SK-N-DZ (cell line): ENCODE results near the gene IDUA.
"Not testable (repeated sequence)": the region's sequence is repeated elsewhere in the genome, so short reads cannot be mapped to it uniquely, and the experiment has no call there.

Experiments used
- DNase-seq: peaks from one replicate; pipeline ENCODE4 v3.0.0-alpha.2; 2015; ENCODE audit warnings: low spot score

The IDUA gene

GRCh38 chr4:987624-988513 is 1.0 kb downstream of the IDUA start:
- no peak for DNase-seq

GRCh38 chr4:988726-989721 is 2.2 kb downstream of the IDUA start:
- DNase-seq, result no peak

DNA sequence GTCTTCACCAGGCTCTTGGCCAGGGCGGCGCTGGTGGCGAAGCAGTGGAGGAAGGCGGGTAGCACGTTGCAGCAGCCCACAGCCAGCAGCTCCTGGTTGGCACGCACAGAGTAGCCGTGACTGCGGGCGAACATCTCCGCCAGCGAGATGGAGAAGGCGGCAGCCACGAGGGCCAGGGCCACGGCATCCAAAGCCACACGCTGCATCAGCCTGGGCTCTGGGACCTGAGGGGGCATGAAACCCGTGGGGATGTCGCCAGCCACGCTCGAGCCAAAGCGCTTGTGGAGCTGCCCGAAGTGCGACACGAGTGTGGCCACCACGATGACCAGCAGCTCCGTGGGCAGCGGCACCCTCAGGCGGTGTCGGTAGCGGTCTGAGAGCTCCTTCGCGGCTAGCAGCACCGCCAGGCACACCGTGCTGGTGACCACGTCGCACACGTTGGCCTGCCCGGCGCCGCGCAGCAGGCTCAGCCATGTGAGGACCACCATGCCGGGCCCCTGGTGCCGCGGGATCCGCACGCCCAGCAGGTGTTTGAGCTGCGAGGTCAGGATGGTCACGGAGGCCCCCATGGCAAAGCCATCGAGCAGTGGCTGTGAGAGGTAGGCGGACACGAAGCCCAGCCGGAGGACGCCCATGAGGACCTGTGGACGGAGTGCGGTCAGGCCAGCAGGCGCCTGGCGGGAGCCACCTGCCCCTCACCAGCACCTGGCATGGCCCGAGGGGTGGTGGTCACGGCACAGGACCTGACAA is 3.1 kb downstream of the IDUA start:
- DNase-seq, result no peak

- DNase-seq, result no peak
Measured at GRCh38 chr4:990746-991367, 4.0 kb downstream of the IDUA start.

DNA sequence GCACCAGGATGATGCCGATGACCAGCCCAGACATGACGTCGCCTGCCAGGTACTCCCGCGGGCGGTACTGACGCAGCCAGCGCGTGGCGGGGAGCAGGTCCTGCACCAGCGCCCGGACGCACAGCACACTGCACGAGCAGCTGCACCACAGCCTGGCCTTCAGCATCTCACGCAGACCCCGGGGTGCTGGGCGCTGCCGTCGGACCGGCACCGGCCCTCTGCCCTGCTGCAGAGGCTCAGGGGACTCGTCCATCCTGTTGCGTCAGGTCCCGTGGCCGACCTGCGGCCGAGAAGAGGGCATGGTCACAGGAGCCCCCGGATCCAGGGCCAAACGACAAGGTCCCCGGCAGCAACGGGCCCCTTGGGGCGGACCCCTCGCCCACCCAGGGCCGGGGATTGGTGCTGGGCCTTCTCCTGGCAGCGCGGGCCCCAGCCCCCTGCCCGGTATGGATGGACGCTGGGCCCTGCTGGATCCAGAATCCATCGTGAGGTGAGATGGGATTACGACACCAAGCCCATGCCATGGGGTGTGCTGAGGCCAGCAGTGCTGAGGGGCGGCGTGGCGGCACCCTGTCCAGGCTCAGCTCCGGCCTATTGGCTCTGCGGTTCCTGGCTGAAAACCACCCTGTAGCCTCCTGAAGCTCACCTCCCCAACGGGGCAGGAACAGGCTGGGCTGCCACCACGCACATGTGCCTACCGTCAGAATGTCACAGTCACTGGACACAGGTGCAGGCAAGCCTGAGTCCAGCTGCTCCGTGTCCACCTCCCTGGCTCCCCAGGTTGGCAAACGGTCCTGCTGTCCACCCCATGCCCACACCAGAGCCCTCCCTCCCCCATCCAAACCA is 4.8 kb downstream of the IDUA start:
- DNase-seq, result no peak

GRCh38 chr4:992297-993110 is 5.7 kb downstream of the IDUA start:
- DNase-seq, result no peak

DNA sequence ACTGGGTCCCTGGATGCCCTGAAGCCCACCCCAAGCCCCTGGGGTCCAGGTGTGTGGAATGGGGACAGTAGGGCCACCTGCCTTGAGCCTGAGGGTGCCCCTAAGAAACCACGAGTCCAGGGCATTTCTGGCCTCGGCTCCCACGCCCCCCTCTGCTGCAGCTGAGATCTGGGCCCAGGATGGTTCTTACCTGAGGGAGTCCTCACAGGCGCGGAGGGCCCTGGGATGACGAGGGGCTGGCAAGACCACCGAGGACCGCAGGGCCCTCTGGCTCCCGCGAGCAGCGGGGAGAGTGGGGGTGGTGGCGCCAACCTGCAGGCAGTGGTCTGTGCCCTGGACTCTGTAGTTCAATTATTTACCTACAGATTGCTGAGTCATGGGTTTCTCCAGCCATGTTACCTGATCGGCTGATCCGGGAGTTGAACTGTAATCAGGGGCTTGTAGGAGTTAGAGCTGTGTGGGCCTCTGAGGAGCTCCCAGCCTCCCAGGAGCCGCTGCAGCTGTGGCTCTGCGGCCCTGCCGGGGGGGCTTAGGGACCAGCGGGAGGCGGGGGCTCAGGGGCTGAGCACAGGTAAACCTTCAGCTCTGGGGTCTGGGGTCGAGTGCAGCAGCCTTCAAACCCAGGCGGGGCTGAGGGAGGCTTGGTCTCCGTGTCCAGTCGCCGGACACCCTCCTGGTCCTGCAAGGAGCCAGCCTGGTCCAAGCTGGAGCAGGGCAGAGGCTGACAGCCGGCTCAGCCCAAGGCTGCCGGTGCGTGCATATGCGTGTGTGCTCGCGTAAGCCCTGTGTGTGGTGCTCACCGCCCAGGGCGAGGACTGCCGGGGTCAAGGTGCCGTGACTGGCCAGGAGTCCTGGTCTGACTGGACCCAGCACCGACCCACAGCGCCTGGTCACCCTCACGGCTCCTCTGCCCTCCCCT is 6.5 kb downstream of the IDUA start, which contains the start of gene SLC26A1:
Gene SLC26A1 (minus strand): TSS at position 294 of the 919 bp plus-strand sequence. CDS start 1,701 bp downstream, outside the sequence.
- no peak for DNase-seq

DNA sequence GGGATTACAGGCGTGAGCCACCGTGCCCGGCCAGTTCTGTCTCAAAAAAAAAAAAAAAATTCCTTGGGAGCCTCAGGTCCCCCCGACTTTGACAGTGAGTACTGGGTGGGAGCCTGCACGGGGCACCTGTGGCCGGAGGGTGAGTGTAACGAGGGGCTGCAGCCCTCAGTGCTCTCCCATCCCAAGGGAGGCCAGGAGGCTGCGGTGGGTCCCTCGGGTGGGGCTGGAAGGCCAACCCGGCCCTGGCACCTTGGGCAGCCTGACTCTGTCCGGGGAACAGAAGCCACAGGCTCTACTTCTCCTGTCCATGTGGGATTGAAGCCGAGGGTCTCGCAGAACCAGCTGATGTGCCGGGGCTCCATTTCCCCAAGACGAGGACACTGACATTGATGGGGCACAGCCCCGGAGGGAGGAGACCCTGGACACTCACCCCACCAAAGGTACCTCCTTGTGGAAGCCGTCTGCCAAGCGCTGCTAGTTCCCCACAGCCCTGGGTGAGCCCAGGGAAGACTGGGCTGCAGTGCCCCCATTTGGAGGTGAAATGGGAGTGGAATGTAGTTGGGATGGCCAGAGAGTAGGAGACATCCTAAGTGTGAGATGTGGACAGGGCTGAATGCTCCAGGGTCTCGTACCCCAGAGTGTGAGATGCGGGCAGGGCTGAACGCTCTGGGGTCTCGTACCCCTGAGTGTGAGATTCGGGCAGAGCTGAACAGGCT is 8.6 kb downstream of the IDUA start:
- no peak for DNase-seq

DNA sequence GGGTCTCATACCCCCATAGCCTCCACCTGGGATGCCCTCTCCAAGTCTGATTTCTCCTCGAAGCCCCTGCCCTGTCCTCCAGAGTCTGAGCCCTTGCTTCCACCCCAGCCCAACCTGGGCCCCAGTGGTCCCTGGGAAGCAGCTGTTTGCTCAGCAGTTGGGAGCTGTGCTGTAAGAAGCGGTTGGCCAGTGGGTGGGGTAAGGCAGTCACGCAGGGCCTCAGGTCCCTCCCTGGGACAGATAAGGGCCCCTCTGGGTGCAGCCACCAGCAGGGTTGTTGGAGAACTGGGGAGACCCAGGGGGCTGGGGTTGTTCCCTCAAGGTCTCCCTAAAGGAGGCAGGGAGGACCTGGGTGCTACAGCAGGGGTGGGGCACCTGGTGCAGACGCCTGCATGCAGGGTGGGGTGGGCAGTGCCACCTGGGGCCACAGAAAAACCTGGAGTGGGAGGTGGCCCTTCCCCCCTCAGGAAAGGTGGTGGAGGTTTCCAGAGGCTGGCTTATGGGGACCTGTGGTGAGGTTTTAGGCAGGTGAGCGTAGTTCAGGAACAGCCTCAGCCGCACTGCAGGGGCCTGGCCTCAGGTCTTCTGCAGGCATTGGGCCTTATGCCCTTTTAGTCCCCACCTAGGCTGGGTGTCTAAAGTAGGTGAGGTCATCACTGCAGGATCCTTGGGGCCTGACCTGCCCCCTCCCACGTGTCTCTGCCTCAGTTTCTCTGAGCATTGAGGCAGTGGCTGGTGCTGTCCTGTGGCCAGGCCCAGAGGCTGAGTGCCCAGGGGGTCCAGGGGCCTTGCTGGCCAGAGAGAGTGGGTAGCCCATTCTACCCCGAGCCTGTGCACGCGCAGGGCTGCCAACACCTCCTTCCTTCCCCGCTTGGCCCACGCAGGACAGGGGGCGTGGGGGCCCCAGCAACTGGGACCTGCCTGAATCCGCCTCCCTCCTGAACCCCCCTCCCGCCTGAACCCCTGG is 9.5 kb downstream of the IDUA start:
- DNase-seq, result no peak

DNA sequence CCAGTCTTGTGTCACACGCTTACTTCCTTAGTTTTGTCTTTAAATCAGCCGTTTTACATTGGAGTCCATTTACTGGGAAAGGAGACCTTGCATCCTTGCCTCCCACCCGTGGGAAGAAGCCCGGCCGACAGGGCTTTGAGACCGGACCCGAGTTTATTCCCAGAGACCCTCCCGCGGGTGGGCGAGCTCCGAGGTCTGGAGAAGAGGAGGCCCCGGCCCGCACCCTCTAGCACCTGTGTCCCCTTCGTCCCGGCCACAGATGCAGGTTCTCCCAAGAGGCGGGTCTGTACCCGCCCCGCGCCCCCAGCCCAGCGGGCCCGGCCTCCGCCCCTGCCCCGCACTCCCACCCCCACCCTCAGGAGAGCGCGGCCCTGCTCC is 10.1 kb downstream of the IDUA start:
- DNase-seq, result no peak

- DNase-seq, result no peak
Measured at GRCh38 chr4:997375-998071, 10.7 kb downstream of the IDUA start.

DNA sequence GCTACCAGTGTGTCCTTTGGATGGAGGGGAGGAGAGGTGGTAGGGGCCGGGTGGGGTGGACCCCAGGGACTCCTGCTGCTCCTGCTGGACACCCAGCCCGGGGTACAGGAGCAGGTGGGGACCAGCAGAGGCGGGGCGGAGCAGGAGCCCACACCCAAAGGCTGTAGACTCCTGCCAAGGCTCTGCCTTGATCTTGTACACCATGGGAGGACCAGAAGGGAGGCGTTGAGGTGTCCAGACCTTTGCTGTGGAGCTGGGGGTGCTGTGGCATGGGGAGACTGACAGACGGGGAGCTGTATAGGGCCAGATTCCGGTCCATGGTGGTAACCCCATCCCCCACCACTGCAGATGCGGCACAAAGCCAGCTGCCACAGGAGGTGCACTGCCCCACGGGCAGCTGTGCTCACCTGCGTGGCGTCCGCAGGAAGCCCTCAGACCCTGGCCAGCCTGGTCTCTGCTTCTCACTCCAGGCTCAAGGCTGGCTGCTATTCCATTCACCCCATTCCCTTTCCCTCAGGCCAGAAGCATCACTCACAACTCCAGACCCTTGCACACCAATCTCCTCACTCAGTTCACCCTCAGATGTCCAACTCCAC is 11.3 kb downstream of the IDUA start:
- DNase-seq, result no peak

- DNase-seq, result not testable (repeated sequence)
Measured at GRCh38 chr4:999240-999863, 12.5 kb downstream of the IDUA start.

DNA sequence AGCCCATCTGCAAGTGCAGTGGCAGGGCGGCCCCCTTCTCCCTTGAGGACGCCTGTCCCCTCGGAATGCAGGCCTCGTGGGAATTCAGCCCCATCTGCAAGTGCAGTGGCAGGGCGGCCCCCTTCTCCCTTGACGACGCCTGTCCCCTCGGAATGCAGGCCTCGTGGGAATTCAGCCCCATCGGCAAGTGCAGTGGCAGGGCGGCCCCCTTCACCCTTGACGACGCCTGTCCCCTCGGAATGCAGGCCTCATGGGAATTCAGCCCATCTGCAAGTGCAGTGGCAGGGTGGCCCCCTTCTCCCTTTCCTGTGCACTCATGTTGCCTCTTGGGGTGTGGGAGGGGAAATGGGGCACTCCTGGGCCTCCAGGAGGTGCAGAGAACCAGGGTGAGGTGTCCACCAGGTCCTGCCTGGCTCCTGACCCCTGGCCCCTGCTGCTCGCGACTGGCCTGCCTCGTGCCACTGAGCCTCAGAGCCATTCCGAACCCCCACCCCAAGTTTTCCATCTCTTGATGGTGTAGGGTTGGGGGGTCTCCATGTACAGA is 13.1 kb downstream of the IDUA start:
- DNase-seq, result no peak
